ENCODE measurements around the gene ZNF319. TPM values are rescaled to one million over a fixed set of nuclear protein-coding genes. Genes with fewer than 3 reads are reported as not detected.

ZNF319 gene
- total and polyA plus RNA-seq, 2 of the 13 experiments (the other 11 are each of a cell fraction or from before 2014, with no cell fraction given) = 2.4 to 3.6 TPM

GRCh38 chr16:57994778-57995177, 5.7 kb downstream of the ZNF319 start:
- 50% methylated on average over 4 of the region's 4 CpGs for WGBS (ENCODE audit: low lambda C conversion rate)
- in situ Hi-C loops (cut with HindIII; ENCODE audit: extremely low pct_ligation_motif_present, low pct_unique_long_range_greater_than_20kb) = no loop called here
- peak; percentile 44 for DNase-seq (ENCODE audit: low spot score)
- H3K36me3 ChIP-seq (replicated peaks in 1 of 2; ENCODE audit: control insufficient read depth in 1 of 2, insufficient read depth in 2 of 2, low read length in 2 of 2) = peaks cover 9 to 19% of the 10 kb centered on the region in 2 experiments; a peak in 4 of 5 replicates
- ChIA-PET CTCF (ENCODE audit: low intra/inter-chr PET ratio, low total read pairs) (interaction anchor here (1.8 kb wide), 1 partner anchor 96 kb away, joined by 5 read pairs; no protein-coding TSS in a partner anchor), POLR2A (no interaction called here)
- intact Hi-C loops (cut with micrococcal nuclease; ENCODE audit: unreplicated experiment) = no loop called here
- peaks cover 2 to 4% of the 10 kb centered on the region in 2 experiments; a peak in 2 of 5 replicates for H3K27me3 ChIP-seq (ENCODE audit: control insufficient read depth in 1 of 2, insufficient read depth in 2 of 2, low read length in 2 of 2)
- peak; percentile 42 for ATAC-seq
- BruUV-seq (replicated peaks) = no TSS peak
- no peak overlapping the region for H3K27ac ChIP-seq (ENCODE audit: extremely low read length, insufficient read depth, low read length)
- no peaks in the 10 kb centered on the region for H4K20me1 ChIP-seq (ENCODE audit: insufficient read depth, low read length)
- peaks cover 14% of the 10 kb centered on the region for H3K4me1 ChIP-seq (ENCODE audit: insufficient read depth, low read length)
- H3K9ac ChIP-seq (ENCODE audit: insufficient read depth, low read depth, low read length) = no peak overlapping the region
- no peaks in the 10 kb centered on the region for H3K9me3 ChIP-seq (ENCODE audit: low read length)
- H3K4me2 ChIP-seq (ENCODE audit: low read depth, low read length) = no peak overlapping the region
- peaks cover 4% of the 10 kb centered on the region for H3K79me2 ChIP-seq (ENCODE audit: insufficient read depth, low read length)
- peak; percentile 40 for FAIRE-seq
- H3K4me3 ChIP-seq (replicated peaks in 1 of 3; ENCODE audit: insufficient read depth in 1 of 3, low read depth in 2 of 3, low read length in 3 of 3) = no peak overlapping the region
- H2AFZ ChIP-seq (ENCODE audit: low read length) = no peak overlapping the region
- TF ChIP-seq NFATC3 (CRISPR knock-in tag; IDR thresholded peaks at IDR 0.05) (no peak), IRF9 (CRISPR knock-in tag; IDR thresholded peaks at IDR 0.05; ENCODE audit: borderline replicate concordance) (no peak), HOXD1 (CRISPR knock-in tag; IDR thresholded peaks at IDR 0.05) (no peak), STAG1 (CRISPR knock-in tag; IDR thresholded peaks at IDR 0.05) (peak; percentile 57), RFX3 (CRISPR knock-in tag; IDR thresholded peaks at IDR 0.05) (no peak), ZNF263 (CRISPR knock-in tag; IDR thresholded peaks at IDR 0.05) (no peak), ZFP62 (CRISPR knock-in tag; IDR thresholded peaks at IDR 0.05) (no peak), CC2D1A (CRISPR knock-in tag; IDR thresholded peaks at IDR 0.05) (no peak), THAP8 (CRISPR knock-in tag; IDR thresholded peaks at IDR 0.05; ENCODE audit: borderline replicate concordance) (no peak), MEIS1 (CRISPR knock-in tag; IDR thresholded peaks at IDR 0.05; ENCODE audit: borderline replicate concordance) (no peak), PCBP2 (optimal IDR thresholded peaks at IDR 0.05; ENCODE audit: low read depth, low read length, poor library complexity, severe bottlenecking) (no peak), ZNF550 (CRISPR knock-in tag; IDR thresholded peaks at IDR 0.05; ENCODE audit: borderline replicate concordance) (no peak), HMG20A (CRISPR knock-in tag; IDR thresholded peaks at IDR 0.05; ENCODE audit: borderline replicate concordance) (no peak), KLF9 (CRISPR knock-in tag; IDR thresholded peaks at IDR 0.05; ENCODE audit: low read depth) (peak; percentile 95), ZFY (CRISPR knock-in tag; IDR thresholded peaks at IDR 0.05) (0 out of 2 replicates have a peak, but pooled peaks have one; percentile 23), ETV5 (CRISPR knock-in tag; IDR thresholded peaks at IDR 0.05; ENCODE audit: borderline replicate concordance) (0 out of 2 replicates have a peak, but pooled peaks have one; percentile 37), TBL1XR1 (IDR thresholded peaks at IDR 0.05; ENCODE audit: borderline replicate concordance, low read length, partially characterized antibody) (no peak), CTCF (CRISPR knock-in tag; IDR thresholded peaks at IDR 0.05) (peak; percentile 63), NKX3-1 (CRISPR knock-in tag; IDR thresholded peaks at IDR 0.05) (no peak), ZFX (CRISPR knock-in tag; IDR thresholded peaks at IDR 0.05; ENCODE audit: low read depth) (0 out of 2 replicates have a peak, but pooled peaks have one; percentile 15), XRCC5 (optimal IDR thresholded peaks at IDR 0.05; ENCODE audit: low read length) (peak; percentile 23), PATZ1 (CRISPR knock-in tag; IDR thresholded peaks at IDR 0.05) (no peak)
